GM12874 (cell line): Measurements from ENCODE around the gene CD247.

Source experiments
- CTCF ChIP-seq: IDR thresholded peaks from 2 replicates; pipeline ENCODE4 v1.5.1; 2011; ENCODE audit warnings: low read depth, mild to moderate bottlenecking, control low read depth, low read length, moderate library complexity; ENCODE audit not compliant: insufficient read depth

CD247 gene

GRCh38 chr1:167490765-167491164, 27.6 kb downstream of the CD247 start:
- no peak for TF ChIP-seq CTCF

GRCh38 chr1:167489571-167490340, 28.6 kb downstream of the CD247 start:
- TF ChIP-seq CTCF: no peak

- TF ChIP-seq CTCF: no peak
These were observed 29.5 kb downstream of the CD247 start for GRCh38 chr1:167488786-167489185.

GRCh38 chr1:167487614-167488013, 30.7 kb downstream of the CD247 start:
- TF ChIP-seq CTCF: no peak

GRCh38 chr1:167486090-167486824, 32.1 kb downstream of the CD247 start:
- no peak for TF ChIP-seq CTCF

GRCh38 chr1:167484726-167485502, 33.4 kb downstream of the CD247 start:
- TF ChIP-seq CTCF: no peak

GRCh38 chr1:167483790-167484189, 34.5 kb downstream of the CD247 start:
- TF ChIP-seq CTCF: no peak
